ENCODE measurements around the gene NME2.
"Not testable (repeated sequence)": the region's sequence is repeated elsewhere in the genome, so short reads cannot be mapped to it uniquely, and the experiment has no call there.

The NME2 gene

GRCh38 chr17:51121620-51122472 is 44.4 kb upstream of the NME2 start:
- peak; percentile 96 for DNase-seq (ENCODE audit: low read depth)
- TF ChIP-seq CTCF (conservative IDR thresholded peaks at IDR 0.05; ENCODE audit: low read depth, low read length): no peak
- peak overlapping the region; percentile 68 for H3K4me3 ChIP-seq (ENCODE audit: low read depth, low read length)

GRCh38 chr17:51122473-51123115 is 43.6 kb upstream of the NME2 start:
- not testable (repeated sequence) for DNase-seq (ENCODE audit: low read depth); H3K4me3 ChIP-seq (ENCODE audit: low read depth, low read length)

- no peak for TF ChIP-seq CTCF (conservative IDR thresholded peaks at IDR 0.05; ENCODE audit: low read depth, low read length)
- no peak for DNase-seq (ENCODE audit: low read depth)
- H3K4me3 ChIP-seq (ENCODE audit: low read depth, low read length): no peak overlapping the region
Measured at GRCh38 chr17:51124640-51125503, 41.3 kb upstream of the NME2 start.

- no peak for TF ChIP-seq CTCF (conservative IDR thresholded peaks at IDR 0.05; ENCODE audit: low read depth, low read length)
- no peak overlapping the region for H3K4me3 ChIP-seq (ENCODE audit: low read depth, low read length)
- no peak for DNase-seq (ENCODE audit: low read depth)
Measured at GRCh38 chr17:51128076-51128475, 38.1 kb upstream of the NME2 start.

GRCh38 chr17:51132964-51133319 is 33.3 kb upstream of the NME2 start:
- peak; percentile 13 for DNase-seq (ENCODE audit: low read depth)
- no peak for TF ChIP-seq CTCF (conservative IDR thresholded peaks at IDR 0.05; ENCODE audit: low read depth, low read length)
- no peak overlapping the region for H3K4me3 ChIP-seq (ENCODE audit: low read depth, low read length)

GRCh38 chr17:51133365-51133764 is 32.8 kb upstream of the NME2 start:
- no peak overlapping the region for H3K4me3 ChIP-seq (ENCODE audit: low read depth, low read length)
- DNase-seq (ENCODE audit: low read depth): no peak
- TF ChIP-seq CTCF (conservative IDR thresholded peaks at IDR 0.05; ENCODE audit: low read depth, low read length): no peak

- no peak overlapping the region for H3K4me3 ChIP-seq (ENCODE audit: low read depth, low read length)
- no peak for TF ChIP-seq CTCF (conservative IDR thresholded peaks at IDR 0.05; ENCODE audit: low read depth, low read length)
- no peak for DNase-seq (ENCODE audit: low read depth)
Measured at GRCh38 chr17:51135956-51136355, 30.3 kb upstream of the NME2 start.

Data from choroid plexus epithelial cell (primary cell).